GM12864 (cell line): ENCODE results near the gene PLCG2.
"Not testable (repeated sequence)": the region's sequence is repeated elsewhere in the genome, so short reads cannot be mapped to it uniquely, and the experiment has no call there.

Experiments used
- DNase-seq: peaks from one replicate; pipeline ENCODE4 v3.0.0-alpha.2; 2011; ENCODE audit warnings: low read depth
- H3K4me3 ChIP-seq: 2 replicates; pipeline ENCODE4 v1.5.1; 2011; ENCODE audit warnings: mild to moderate bottlenecking, low read depth, low read length, control low read depth
- TF ChIP-seq, protein P1 (sequence below): IDR thresholded peaks from 2 replicates; pipeline ENCODE4 v1.5.1; 2011; ENCODE audit warnings: low read depth, mild to moderate bottlenecking, moderate library complexity, low read length, control low read depth, inconsistent platforms; ENCODE audit errors: missing control alignments

PLCG2 gene

DNA sequence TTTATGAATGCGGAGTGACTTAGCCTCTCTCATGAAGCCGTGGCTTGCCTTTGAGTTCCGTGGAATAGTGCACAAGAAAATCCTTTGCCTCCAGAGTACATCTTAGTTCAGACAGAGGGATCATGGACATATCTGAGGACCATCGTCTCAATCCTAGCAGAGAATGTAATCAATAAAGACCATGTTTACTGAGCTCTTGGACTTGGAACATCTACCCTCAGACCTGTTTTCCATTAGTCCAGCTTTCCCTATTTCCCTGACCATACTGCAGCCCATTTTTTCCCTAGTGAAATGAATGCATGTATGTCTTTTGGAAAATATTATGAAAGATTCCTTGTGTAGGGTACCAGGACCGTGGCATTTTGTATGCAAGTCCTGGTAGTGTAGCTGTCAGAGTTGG, 90.2 kb downstream of the PLCG2 start:
- no peak overlapping the region for H3K4me3 ChIP-seq
- TF ChIP-seq, protein P1, sequence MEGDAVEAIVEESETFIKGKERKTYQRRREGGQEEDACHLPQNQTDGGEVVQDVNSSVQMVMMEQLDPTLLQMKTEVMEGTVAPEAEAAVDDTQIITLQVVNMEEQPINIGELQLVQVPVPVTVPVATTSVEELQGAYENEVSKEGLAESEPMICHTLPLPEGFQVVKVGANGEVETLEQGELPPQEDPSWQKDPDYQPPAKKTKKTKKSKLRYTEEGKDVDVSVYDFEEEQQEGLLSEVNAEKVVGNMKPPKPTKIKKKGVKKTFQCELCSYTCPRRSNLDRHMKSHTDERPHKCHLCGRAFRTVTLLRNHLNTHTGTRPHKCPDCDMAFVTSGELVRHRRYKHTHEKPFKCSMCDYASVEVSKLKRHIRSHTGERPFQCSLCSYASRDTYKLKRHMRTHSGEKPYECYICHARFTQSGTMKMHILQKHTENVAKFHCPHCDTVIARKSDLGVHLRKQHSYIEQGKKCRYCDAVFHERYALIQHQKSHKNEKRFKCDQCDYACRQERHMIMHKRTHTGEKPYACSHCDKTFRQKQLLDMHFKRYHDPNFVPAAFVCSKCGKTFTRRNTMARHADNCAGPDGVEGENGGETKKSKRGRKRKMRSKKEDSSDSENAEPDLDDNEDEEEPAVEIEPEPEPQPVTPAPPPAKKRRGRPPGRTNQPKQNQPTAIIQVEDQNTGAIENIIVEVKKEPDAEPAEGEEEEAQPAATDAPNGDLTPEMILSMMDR, result no peak

DNA sequence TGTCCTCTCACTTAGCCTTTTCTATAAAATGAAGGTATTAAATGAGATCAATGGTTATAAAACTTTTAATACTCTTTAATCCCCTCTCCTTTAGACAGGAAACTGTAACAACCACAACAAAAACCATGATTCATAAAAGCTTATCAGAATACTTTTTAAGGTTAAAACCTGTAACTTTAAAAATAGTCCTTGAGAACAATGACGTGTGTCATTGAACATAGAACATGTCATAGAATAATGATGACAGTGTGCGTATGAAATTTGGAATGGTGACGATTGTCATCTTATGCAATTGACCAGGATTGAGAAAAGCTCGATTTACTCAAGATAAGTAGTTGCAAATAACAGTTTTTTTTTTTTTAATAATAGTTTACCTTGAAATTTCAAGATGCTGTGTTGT, 94.1 kb downstream of the PLCG2 start:
- TF ChIP-seq, protein P1, result no peak
- no peak overlapping the region for H3K4me3 ChIP-seq
- no peak for DNase-seq

More for the DNA sequence above, 90.2 kb downstream of the PLCG2 start:
- DNase-seq, result no peak

DNA sequence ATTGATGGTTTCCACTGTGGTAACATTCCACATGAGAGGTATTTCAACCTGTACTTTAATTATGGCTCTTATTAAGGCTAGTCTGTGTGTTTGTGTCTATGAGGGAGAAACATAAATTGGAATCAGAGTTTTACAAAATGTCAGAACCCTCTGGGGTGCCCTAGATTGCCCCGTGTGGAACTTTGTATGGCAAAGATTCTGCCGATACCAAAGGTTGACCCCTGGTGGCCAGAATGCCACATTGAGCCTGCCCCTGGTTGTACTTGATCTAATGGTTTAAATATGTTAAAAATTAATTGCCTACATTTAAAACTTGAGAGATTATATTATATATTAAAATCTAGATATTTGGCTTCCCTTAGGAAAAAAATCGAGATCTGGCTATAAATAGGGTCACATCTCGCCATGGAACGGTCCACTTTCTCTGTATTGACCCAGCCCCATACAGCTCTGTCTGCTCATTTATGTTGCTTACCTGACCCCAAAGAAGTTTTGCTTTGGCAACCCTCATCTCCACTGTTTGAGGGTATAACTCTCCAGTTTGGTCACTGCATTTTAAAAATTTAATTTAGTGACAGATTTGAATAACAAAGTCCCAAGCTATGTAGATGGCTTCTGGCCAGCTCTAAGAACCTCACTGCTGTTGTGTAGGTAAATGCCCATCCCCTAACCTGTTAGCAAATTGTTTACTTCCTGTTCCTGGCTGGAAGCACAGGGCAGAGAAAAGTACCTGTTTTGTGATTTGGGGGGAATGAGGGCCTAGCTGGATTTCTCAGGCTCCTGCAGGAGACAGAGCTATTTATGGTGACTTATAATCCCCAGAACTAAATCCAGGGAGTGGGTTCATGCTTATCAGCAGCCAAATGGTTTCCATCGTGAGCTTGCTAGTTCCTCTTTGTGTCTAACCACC, 95.0 kb downstream of the PLCG2 start:
- H3K4me3 ChIP-seq, result no peak overlapping the region
- TF ChIP-seq, protein P1, result peak; percentile 77
- DNase-seq, result peak; percentile 41

DNA sequence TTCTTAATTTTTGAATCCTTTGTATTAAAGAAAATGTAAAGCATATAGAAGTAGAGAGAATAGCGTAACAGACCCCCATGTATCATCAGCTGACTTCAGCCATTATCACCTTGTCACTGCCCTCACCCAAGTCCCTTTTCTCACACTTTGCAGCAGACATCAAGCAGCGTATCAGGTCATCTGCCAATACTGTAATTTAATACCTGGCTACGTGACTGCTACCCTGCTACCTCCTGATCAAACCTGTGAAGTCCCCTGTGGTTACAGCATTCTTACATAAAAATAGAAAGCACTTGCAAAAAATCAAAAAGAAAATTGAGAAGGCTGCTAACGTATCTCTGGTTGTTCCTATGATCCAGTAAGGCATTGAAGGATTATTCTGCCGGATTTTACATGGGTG, 96.4 kb downstream of the PLCG2 start:
- H3K4me3 ChIP-seq, result no peak overlapping the region

DNA sequence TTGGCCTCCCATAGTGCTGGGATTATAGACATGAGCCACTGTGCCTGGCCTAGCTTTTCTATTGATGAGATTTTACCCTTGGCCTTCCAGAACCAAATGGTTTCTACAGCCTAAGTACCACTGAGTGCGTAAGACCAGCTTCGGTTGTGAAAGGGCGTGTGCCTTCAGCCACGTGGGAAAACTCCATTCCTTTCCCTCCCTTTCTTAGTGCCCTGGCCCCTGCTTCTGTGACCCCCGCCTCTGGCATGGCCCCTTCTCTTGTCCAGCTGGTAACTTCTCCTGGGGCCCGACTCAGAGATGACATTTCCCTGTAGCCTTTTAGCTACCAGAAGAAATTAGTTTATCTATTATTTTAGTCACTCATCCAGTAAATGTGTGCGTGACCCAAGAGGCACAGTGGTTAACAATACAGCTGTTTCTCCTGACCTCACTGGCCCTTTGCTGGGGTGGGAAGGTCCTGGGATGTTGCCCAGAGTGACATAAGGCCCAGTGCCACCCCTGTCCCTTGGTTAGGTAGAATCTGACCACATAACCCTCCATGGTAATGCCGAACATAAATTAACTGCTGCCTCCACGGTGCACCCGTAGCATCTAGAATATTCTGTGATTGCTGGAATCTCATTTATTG, 97.3 kb downstream of the PLCG2 start:
- no peak for DNase-seq
- TF ChIP-seq, protein P1, result no peak
- H3K4me3 ChIP-seq, result no peak overlapping the region

More for the DNA sequence above, 96.4 kb downstream of the PLCG2 start:
- no peak for DNase-seq
- TF ChIP-seq, protein P1, result no peak

DNA sequence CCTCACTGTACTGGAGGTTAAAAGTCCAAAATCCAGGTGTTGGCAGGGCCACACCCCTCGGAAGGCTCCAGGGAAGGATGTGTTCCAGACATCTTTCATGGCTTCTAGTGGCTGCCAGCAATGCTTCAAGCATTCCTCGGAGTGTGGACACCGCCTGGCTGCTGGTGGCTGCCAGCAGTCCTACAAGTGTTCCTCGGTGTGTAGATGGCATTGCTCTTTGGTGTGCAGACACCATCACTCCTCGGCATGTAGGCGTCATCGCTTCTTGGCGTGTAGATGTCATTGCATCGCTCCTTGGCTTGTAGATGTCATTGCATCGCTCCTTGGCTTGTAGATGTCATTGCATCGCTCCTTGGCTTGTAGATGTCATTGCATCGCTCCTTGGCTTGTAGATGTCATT, 98.4 kb downstream of the PLCG2 start:
- not testable (repeated sequence) for DNase-seq, H3K4me3 ChIP-seq

DNA sequence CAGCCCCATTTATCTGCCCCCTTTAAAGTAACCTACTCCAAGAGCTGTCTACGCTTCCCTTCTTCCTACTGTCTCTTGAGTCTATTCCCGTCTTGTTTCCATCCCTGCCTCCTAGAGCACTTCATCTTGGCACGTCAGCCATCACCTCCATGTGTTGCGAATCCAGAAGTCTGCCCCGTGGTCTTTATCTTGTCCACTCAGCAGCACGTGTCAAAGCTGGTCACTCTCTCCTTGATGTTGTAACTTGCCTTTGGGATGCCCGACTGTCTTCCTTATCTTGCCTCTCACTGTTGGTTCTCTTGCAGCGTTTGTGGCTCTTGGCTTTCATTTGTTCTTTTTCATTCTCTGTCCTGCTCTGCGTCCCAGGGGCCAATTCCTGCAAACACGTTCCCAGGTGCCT, 99.4 kb downstream of the PLCG2 start:
- no peak overlapping the region for H3K4me3 ChIP-seq
- DNase-seq, result no peak

More for the DNA sequence above, 99.4 kb downstream of the PLCG2 start:
- TF ChIP-seq, protein P1, result no peak
